Measurements from ENCODE around the gene PFAS.

GRCh38 chr17:8235676-8236075, 13.4 kb upstream of the PFAS start:
- TF ChIP-seq, protein P1, sequence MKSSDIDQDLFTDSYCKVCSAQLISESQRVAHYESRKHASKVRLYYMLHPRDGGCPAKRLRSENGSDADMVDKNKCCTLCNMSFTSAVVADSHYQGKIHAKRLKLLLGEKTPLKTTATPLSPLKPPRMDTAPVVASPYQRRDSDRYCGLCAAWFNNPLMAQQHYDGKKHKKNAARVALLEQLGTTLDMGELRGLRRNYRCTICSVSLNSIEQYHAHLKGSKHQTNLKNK (CRISPR knock-in tag; IDR thresholded peaks at IDR 0.05) = no peak
- TF ChIP-seq NR3C1 (CRISPR knock-in tag; conservative IDR thresholded peaks at IDR 0.05; ENCODE audit: low read depth) = no peak
- TF ChIP-seq CTCF (IDR thresholded peaks at IDR 0.05) = no peak
- TF ChIP-seq TEAD4 (CRISPR knock-in tag; IDR thresholded peaks at IDR 0.05) = no peak
- TF ChIP-seq, protein P2, sequence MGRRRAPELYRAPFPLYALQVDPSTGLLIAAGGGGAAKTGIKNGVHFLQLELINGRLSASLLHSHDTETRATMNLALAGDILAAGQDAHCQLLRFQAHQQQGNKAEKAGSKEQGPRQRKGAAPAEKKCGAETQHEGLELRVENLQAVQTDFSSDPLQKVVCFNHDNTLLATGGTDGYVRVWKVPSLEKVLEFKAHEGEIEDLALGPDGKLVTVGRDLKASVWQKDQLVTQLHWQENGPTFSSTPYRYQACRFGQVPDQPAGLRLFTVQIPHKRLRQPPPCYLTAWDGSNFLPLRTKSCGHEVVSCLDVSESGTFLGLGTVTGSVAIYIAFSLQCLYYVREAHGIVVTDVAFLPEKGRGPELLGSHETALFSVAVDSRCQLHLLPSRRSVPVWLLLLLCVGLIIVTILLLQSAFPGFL (CRISPR knock-in tag; IDR thresholded peaks at IDR 0.05; ENCODE audit: borderline replicate concordance) = no peak
- TF ChIP-seq TP53 (CRISPR knock-in tag; IDR thresholded peaks at IDR 0.05) = no peak
- TF ChIP-seq FOXJ3 (CRISPR knock-in tag; IDR thresholded peaks at IDR 0.05; ENCODE audit: borderline replicate concordance) = no peak
- TF ChIP-seq KAT7 (CRISPR knock-in tag; IDR thresholded peaks at IDR 0.05; ENCODE audit: borderline replicate concordance) = no peak
- TF ChIP-seq, protein P3, sequence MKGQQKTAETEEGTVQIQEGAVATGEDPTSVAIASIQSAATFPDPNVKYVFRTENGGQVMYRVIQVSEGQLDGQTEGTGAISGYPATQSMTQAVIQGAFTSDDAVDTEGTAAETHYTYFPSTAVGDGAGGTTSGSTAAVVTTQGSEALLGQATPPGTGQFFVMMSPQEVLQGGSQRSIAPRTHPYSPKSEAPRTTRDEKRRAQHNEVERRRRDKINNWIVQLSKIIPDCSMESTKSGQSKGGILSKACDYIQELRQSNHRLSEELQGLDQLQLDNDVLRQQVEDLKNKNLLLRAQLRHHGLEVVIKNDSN (CRISPR knock-in tag; IDR thresholded peaks at IDR 0.05) = no peak
- TF ChIP-seq, protein P4, sequence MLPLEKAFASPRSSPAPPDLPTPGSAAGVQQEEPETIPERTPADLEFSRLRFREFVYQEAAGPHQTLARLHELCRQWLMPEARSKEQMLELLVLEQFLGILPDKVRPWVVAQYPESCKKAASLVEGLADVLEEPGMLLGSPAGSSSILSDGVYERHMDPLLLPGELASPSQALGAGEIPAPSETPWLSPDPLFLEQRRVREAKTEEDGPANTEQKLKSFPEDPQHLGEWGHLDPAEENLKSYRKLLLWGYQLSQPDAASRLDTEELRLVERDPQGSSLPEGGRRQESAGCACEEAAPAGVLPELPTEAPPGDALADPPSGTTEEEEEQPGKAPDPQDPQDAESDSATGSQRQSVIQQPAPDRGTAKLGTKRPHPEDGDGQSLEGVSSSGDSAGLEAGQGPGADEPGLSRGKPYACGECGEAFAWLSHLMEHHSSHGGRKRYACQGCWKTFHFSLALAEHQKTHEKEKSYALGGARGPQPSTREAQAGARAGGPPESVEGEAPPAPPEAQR (CRISPR knock-in tag; IDR thresholded peaks at IDR 0.05) = no peak

Data from WTC11 (cell line).